ENCODE results near the gene LCN6. TPM values are rescaled to one million over a fixed set of nuclear protein-coding genes. Genes with fewer than 3 reads are reported as not detected.
"Not testable (repeated sequence)": the region's sequence is repeated elsewhere in the genome, so short reads cannot be mapped to it uniquely, and the experiment has no call there.

LCN6 gene
- total RNA-seq, 4 donors from 2014 or later = 0.82 to 6.7 (median 2.5) TPM; not detected in 1

DNA sequence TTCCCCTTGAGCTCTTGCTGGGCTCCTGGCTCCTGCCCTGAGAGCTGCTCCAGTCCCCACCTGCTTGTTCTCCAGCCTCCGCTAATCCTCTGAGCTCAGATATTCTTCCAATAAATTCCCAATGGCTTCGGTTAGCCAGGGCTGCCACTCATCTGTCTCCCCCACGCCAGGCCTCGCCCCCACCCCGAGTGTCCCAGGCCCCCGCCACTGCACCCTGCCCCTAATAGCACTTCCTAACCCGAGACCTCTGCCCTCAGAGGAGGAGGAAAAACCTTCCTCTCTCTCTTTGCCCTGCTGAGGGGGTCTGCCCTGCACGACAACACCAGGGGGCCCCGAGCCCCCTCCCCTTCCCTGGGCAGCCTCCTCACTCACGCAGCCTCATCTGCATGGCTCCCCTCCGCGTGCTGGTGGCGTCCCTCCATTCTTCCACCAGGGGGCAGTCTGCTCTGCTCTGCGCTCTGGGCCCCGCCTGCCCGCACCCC, 21.4 kb upstream of the LCN6 start:
- intact Hi-C loops (cut with DNase I) = no loop called here
- no peak overlapping the region for H3K4me3 ChIP-seq
- H3K9me3 ChIP-seq = peaks cover 0 to 8% (median 0%) of the 10 kb centered on the region in 3 donors
- H3K27me3 ChIP-seq = peaks cover 0 to 36% (median 0%) of the 10 kb centered on the region in 4 donors
- TF ChIP-seq POLR2A (IDR thresholded peaks at IDR 0.05) (no peak), CTCF (IDR thresholded peaks at IDR 0.05) (peak in 5 of 6 experiments; percentile 15 to 38 (median 18))
- H3K27ac ChIP-seq = no peak overlapping the region
- WGBS, 2 donors = 16 to 20% methylated on average over 7 to 15 of the region's 16 CpGs
- no peaks in the 10 kb centered on the region for H3K36me3 ChIP-seq
- peaks cover 0 to 4% (median 0%) of the 10 kb centered on the region in 3 donors for H3K4me1 ChIP-seq
- DNase-seq = no peak

DNA sequence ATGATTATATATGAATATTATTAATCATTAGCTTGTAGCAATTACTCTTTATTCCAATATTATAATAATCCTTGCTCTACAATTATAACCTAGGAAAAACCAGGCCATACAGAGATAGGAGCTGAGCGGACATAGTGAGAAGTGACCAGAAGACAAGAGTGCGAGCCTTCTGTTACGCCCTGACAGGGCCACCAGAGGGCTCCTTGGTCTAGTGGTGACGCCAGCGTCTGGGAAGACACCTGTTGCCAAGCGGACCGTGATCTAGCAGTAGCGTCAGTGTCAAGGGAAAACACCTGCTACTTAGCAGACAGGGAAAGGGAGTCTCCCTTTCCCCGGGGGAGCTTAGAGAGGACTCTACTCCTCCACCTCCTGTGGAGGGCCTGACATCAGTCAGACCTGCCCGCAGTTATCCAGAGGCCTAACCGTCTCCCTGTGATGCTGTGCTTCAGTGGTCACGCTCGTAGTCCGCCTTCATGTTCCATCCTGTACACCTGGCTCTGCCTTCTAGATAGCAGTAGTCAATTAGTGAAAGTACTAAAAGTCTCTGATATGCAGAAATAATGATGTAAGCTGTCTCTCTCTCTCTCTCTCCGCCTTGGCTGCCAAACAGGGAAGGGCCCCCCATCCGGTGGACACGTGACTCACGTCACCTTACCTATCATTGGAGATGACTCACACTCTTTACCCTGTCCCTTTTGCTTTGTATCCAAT, 18.2 kb upstream of the LCN6 start:
- Histone ChIP-seq H3K27me3 (peaks cover 0 to 67% (median 5%) of the 10 kb centered on the region in 4 donors), H3K4me1 (peaks cover 0 to 10% (median 0%) of the 10 kb centered on the region in 3 donors)
- H3K27ac ChIP-seq; DNase-seq; H3K4me3 ChIP-seq; H3K9me3 ChIP-seq; H3K36me3 ChIP-seq; intact Hi-C loops (cut with DNase I): not testable (repeated sequence)
- TF ChIP-seq CTCF (IDR thresholded peaks at IDR 0.05) = peak in 2 of 6 experiments; percentile 6 to 25
- WGBS, 2 donors = 15 to 27% methylated on average over 14 to 16 of the region's 18 CpGs

DNA sequence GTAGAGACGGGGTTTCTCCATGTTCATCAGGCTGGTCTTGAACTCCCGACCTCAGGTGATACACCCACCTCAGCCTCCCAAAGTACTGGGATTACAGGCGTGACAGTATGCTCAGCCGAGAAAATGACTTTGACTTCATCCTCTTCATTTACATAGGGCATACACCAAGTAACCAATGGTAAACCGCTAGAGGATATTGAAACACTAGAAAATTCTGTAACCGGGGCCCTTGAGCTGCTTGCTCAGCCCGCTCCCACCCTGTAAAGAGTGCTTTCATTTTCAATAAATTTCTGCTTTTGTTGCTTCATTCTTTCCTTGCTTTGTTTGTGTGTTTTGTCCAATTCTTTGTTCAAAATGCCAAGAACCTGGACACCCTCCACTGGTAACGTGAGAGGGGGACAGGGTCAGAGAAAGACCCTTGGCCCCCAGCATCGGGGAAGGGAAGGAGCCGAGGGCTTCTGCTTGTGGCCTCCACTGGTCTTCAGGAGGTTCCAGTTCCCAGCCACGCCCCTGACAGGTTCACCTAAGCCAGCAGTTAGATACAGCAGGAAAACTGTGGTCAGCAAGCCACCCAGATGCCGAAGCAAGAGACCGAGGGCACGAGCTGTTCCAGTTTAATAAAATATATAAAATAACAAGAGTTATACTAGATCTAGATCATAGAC, 17.6 kb upstream of the LCN6 start:
- intact Hi-C loops (cut with DNase I); H3K4me3 ChIP-seq; H3K27ac ChIP-seq; H3K9me3 ChIP-seq; H3K36me3 ChIP-seq; DNase-seq: not testable (repeated sequence)
- Histone ChIP-seq H3K27me3 (peaks cover 0 to 74% (median 5%) of the 10 kb centered on the region in 4 donors), H3K4me1 (peaks cover 0 to 13% (median 0%) of the 10 kb centered on the region in 3 donors)
- WGBS, 2 donors = 54 to 57% methylated on average over 13 to 14 of the region's 14 CpGs

- DNase-seq = no peak
- WGBS, 2 donors = 71 to 89% methylated on average over 1 of the region's 14 CpGs
- peaks cover 0 to 20% (median 0%) of the 10 kb centered on the region in 3 donors for H3K4me1 ChIP-seq
- no peaks in the 10 kb centered on the region for H3K9me3 ChIP-seq
- no peaks in the 10 kb centered on the region for H3K36me3 ChIP-seq
- intact Hi-C loops (cut with DNase I) = no loop called here
- H3K27ac ChIP-seq = no peak overlapping the region
- no peak for TF ChIP-seq CTCF (IDR thresholded peaks at IDR 0.05)
- no peak for TF ChIP-seq POLR2A (IDR thresholded peaks at IDR 0.05)
- H3K4me3 ChIP-seq = no peak overlapping the region
- peaks cover 0 to 83% (median 5%) of the 10 kb centered on the region in 4 donors for H3K27me3 ChIP-seq
These were observed 16.7 kb upstream of the LCN6 start for GRCh38 chr9:136765041-136765440.

- intact Hi-C loops (cut with DNase I) = no loop called here
- Histone ChIP-seq H3K36me3 (no peaks in the 10 kb centered on the region), H3K9me3 (no peaks in the 10 kb centered on the region), H3K4me3 (no peak within 1 kb of the TSS), H3K27me3 (peaks cover 0 to 89% (median 5%) of the 10 kb centered on the region in 4 donors), H3K4me1 (peaks cover 0 to 16% (median 0%) of the 10 kb centered on the region in 3 donors), H3K27ac (no peak within 1 kb of the TSS)
- DNase-seq = no peak
- TF ChIP-seq POLR2A (IDR thresholded peaks at IDR 0.05) (no peak), CTCF (IDR thresholded peaks at IDR 0.05) (no peak)
- 33 to 60% methylated on average over 4 to 8 of the region's 14 CpGs for WGBS, 2 donors
These were observed 16.1 kb upstream of the LCN6 start, which contains the start of gene LCN15 for GRCh38 chr9:136764301-136764891. Gene LCN15 (minus strand): TSS chr9:136764518. CDS start chr9:136764488, 30 bp downstream.
